Hepatocyte (in vitro differentiated cells): ENCODE data around the gene SCARF2. TPM values are rescaled to one million over a fixed set of nuclear protein-coding genes. Genes with fewer than 3 reads are reported as not detected.

ENCODE experiments used
- DNase-seq: peaks from one replicate; pipeline ENCODE4 v3.0.0-alpha.2; 2016; ENCODE audit warnings: low spot score
- H2AFZ ChIP-seq: fragments of 200-600 bp; sonication (generic); 2 replicates; pipeline ENCODE4 v1.6.0; 2016; ENCODE audit warnings: antibody characterized with exemption, mild to moderate bottlenecking
- H3K27ac ChIP-seq: fragments of 200-600 bp; sonication (generic); 2 replicates; pipeline ENCODE4 v1.5.1; 2016; ENCODE audit warnings: mild to moderate bottlenecking
- H3K27me3 ChIP-seq: fragments of 200-600 bp; sonication (generic); 2 replicates; pipeline ENCODE4 v1.6.1; 2016
- H3K36me3 ChIP-seq: fragments of 200-600 bp; sonication (generic); replicated peaks from 2 replicates; pipeline ENCODE4 v1.5.1; 2016; ENCODE audit warnings: low read depth; ENCODE audit not compliant: insufficient read depth
- H3K4me1 ChIP-seq: fragments of 200-600 bp; sonication (generic); 2 replicates; pipeline ENCODE4 v1.5.1; 2016; ENCODE audit warnings: mild to moderate bottlenecking, moderate library complexity; ENCODE audit not compliant: insufficient read depth
- H3K4me2 ChIP-seq: fragments of 200-600 bp; sonication (generic); 2 replicates; pipeline ENCODE4 v1.6.0; 2016
- H3K4me3 ChIP-seq: fragments of 200-600 bp; sonication (generic); 2 replicates; pipeline ENCODE4 v1.5.1; 2016; ENCODE audit warnings: mild to moderate bottlenecking
- H3K79me2 ChIP-seq: fragments of 200-600 bp; sonication (generic); 2 replicates; pipeline ENCODE4 v1.6.0; 2017; ENCODE audit warnings: mild to moderate bottlenecking
- H3K9me2 ChIP-seq: fragments of 200-600 bp; sonication (generic); replicated peaks from 2 replicates; pipeline ENCODE4 v1.6.0; 2017; ENCODE audit warnings: mild to moderate bottlenecking; ENCODE audit not compliant: insufficient read depth
- H3K9me3 ChIP-seq: fragments of 200-600 bp; sonication (generic); 2 replicates; pipeline ENCODE4 v1.5.1; 2016; ENCODE audit warnings: low read depth, mild to moderate bottlenecking
- H4K20me1 ChIP-seq: fragments of 200-600 bp; sonication (generic); 2 replicates; pipeline ENCODE4 v1.6.0; 2016; ENCODE audit warnings: mild to moderate bottlenecking; ENCODE audit not compliant: insufficient read depth, poor library complexity, severe bottlenecking
- CTCF ChIP-seq: fragments of 200-600 bp; sonication (generic); IDR thresholded peaks from 2 replicates; pipeline ENCODE4 v1.5.1; 2016; ENCODE audit warnings: antibody characterized with exemption, mild to moderate bottlenecking; ENCODE audit not compliant: poor library complexity
- EZH2 ChIP-seq: fragments of 200-600 bp; sonication (generic); IDR thresholded peaks from 2 replicates; pipeline ENCODE4 v1.6.1; 2016; ENCODE audit warnings: antibody characterized with exemption, mild to moderate bottlenecking, borderline replicate concordance
- EZH2phosphoT487 ChIP-seq: fragments of 200-600 bp; sonication (generic); IDR thresholded peaks from one replicate; pipeline ENCODE4 v1.6.1; 2018; ENCODE audit warnings: antibody characterized with exemption, mild to moderate bottlenecking, low read depth, moderate library complexity; ENCODE audit not compliant: unreplicated experiment, severe bottlenecking
- WGBS: methylation state at CpG from one replicate; pipeline ENCODE4 v1.1.6; 2016; ENCODE audit warnings: low lambda C conversion rate; ENCODE audit errors: missing lambda C conversion rate; 5-methylcytosine and 5-hydroxymethylcytosine counted together
- polyA plus RNA-seq: library from polyadenylated mRNA; unstranded; fragments of >200 nt; fragmentation: Nextera tagmentation; extraction: Ambion mirVana; gene quantifications from 2 replicates; pipeline ENCODE4 v1.2.1, GENCODE V29; 2016
- total RNA-seq: library from RNA; depleted of rRNA; stranded (reverse); fragments of >200 nt; gene quantifications from 2 replicates; pipeline ENCODE4 v1.2.3, GENCODE V29; 2014

Gene SCARF2
- total and polyA plus RNA-seq, 2 experiments from 2014 or later, result 19.3 to 35.2 TPM

DNA sequence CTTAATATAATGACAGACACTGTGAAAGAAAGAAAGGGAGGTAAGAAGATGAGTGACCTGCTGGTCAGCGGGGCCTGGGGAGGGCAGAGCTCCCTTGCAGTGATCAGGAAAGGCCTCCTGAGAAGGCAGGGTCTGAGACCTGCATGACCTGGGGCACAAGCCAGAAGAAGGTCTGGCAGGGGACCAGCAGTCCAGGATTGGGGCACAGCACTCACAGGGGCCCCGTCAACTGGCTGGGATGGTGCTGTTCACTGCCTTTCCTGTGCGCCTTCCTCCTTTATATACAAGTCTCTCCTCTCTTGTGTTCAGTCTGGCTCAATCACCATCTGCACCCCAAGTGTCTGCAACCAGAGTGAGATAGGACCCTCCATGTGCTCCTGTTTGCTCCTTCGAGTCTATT lies 22.2 kb upstream of the SCARF2 start:
- Histone ChIP-seq H3K9me3 (no peaks in the 10 kb centered on the region), H3K9me2 (no peaks in the 10 kb centered on the region), H4K20me1 (no peaks in the 10 kb centered on the region), H3K4me2 (no peak overlapping the region), H3K4me1 (no peaks in the 10 kb centered on the region), H3K27me3 (no peaks in the 10 kb centered on the region), H3K4me3 (no peak overlapping the region), H3K27ac (no peak overlapping the region), H3K79me2 (no peaks in the 10 kb centered on the region), H2AFZ (no peak overlapping the region), H3K36me3 (no peaks in the 10 kb centered on the region)
- WGBS, result 95% methylated on average over 4 of the region's 4 CpGs
- TF ChIP-seq EZH2 (no peak), EZH2phosphoT487 (no peak), CTCF (no peak)
- DNase-seq, result no peak

GRCh38 chr22:20459152-20459542 lies 21.5 kb upstream of the SCARF2 start:
- H3K79me2 ChIP-seq, result no peaks in the 10 kb centered on the region
- no peak overlapping the region for H3K4me2 ChIP-seq
- no peaks in the 10 kb centered on the region for H3K36me3 ChIP-seq
- H4K20me1 ChIP-seq, result no peaks in the 10 kb centered on the region
- no peak overlapping the region for H2AFZ ChIP-seq
- H3K9me3 ChIP-seq, result no peaks in the 10 kb centered on the region
- H3K27ac ChIP-seq, result no peak overlapping the region
- H3K27me3 ChIP-seq, result no peaks in the 10 kb centered on the region
- TF ChIP-seq EZH2phosphoT487, result no peak
- no peak for TF ChIP-seq EZH2
- TF ChIP-seq CTCF, result no peak
- H3K4me3 ChIP-seq, result no peak overlapping the region
- DNase-seq, result no peak
- WGBS, result 96% methylated on average over 3 of the region's 3 CpGs
- H3K4me1 ChIP-seq, result no peaks in the 10 kb centered on the region
- H3K9me2 ChIP-seq, result no peaks in the 10 kb centered on the region

GRCh38 chr22:20458530-20459151 lies 21.0 kb upstream of the SCARF2 start:
- Histone ChIP-seq H3K9me3 (no peaks in the 10 kb centered on the region), H3K79me2 (no peaks in the 10 kb centered on the region), H2AFZ (no peak overlapping the region), H3K4me3 (no peak overlapping the region), H3K27me3 (no peaks in the 10 kb centered on the region), H3K36me3 (no peaks in the 10 kb centered on the region), H3K4me2 (no peak overlapping the region), H3K27ac (no peak overlapping the region), H3K4me1 (no peaks in the 10 kb centered on the region), H3K9me2 (no peaks in the 10 kb centered on the region), H4K20me1 (no peaks in the 10 kb centered on the region)
- WGBS, result 77% methylated on average over 8 of the region's 8 CpGs
- TF ChIP-seq CTCF, result no peak
- no peak for TF ChIP-seq EZH2
- no peak for TF ChIP-seq EZH2phosphoT487
- no peak for DNase-seq
